Measurements from ENCODE around the gene CNTN6.

CNTN6 gene

GRCh38 chr3:1079662-1080061, 13.2 kb upstream of the CNTN6 start:
- no peak overlapping the region for H3K4me3 ChIP-seq (ENCODE audit: low read depth, low read length)
- TF ChIP-seq CTCF (IDR thresholded peaks at IDR 0.05; ENCODE audit: low read depth, low read length, missing control alignments), result no peak
- DNase-seq (ENCODE audit: low read depth), result no peak

GRCh38 chr3:1082108-1082507, 10.7 kb upstream of the CNTN6 start:
- peak; percentile 73 for TF ChIP-seq CTCF (IDR thresholded peaks at IDR 0.05; ENCODE audit: low read depth, low read length, missing control alignments)
- no peak overlapping the region for H3K4me3 ChIP-seq (ENCODE audit: low read depth, low read length)

GRCh38 chr3:1087066-1087560, 5.7 kb upstream of the CNTN6 start:
- DNase-seq (ENCODE audit: low read depth), result no peak

More at GRCh38 chr3:1082108-1082507, 10.7 kb upstream of the CNTN6 start:
- DNase-seq (ENCODE audit: low read depth), result peak; percentile 7

GRCh38 chr3:1088503-1088902, 4.3 kb upstream of the CNTN6 start:
- DNase-seq (ENCODE audit: low read depth), result no peak
- no peak overlapping the region for H3K4me3 ChIP-seq (ENCODE audit: low read depth, low read length)
- TF ChIP-seq CTCF (IDR thresholded peaks at IDR 0.05; ENCODE audit: low read depth, low read length, missing control alignments), result no peak

More at GRCh38 chr3:1087066-1087560, 5.7 kb upstream of the CNTN6 start:
- TF ChIP-seq CTCF (IDR thresholded peaks at IDR 0.05; ENCODE audit: low read depth, low read length, missing control alignments), result no peak
- H3K4me3 ChIP-seq (ENCODE audit: low read depth, low read length), result no peak overlapping the region

- H3K4me3 ChIP-seq (ENCODE audit: low read depth, low read length), result no peak overlapping the region
- TF ChIP-seq CTCF (IDR thresholded peaks at IDR 0.05; ENCODE audit: low read depth, low read length, missing control alignments), result no peak
- no peak for DNase-seq (ENCODE audit: low read depth)
Observed at GRCh38 chr3:1091286-1091685, 1.5 kb upstream of the CNTN6 start.

- DNase-seq (ENCODE audit: low read depth), result no peak
- no peak for TF ChIP-seq CTCF (IDR thresholded peaks at IDR 0.05; ENCODE audit: low read depth, low read length, missing control alignments)
Observed at GRCh38 chr3:1092061-1092460, 763 bp upstream of the CNTN6 start.

GRCh38 chr3:1093217-1093616, 393 bp downstream of the CNTN6 start:
- DNase-seq (ENCODE audit: low read depth), result no peak
- no peak for TF ChIP-seq CTCF (IDR thresholded peaks at IDR 0.05; ENCODE audit: low read depth, low read length, missing control alignments)

More at GRCh38 chr3:1092061-1092460, 763 bp upstream of the CNTN6 start:
- no peak overlapping the region for H3K4me3 ChIP-seq (ENCODE audit: low read depth, low read length)

More at GRCh38 chr3:1093217-1093616, 393 bp downstream of the CNTN6 start:
- H3K4me3 ChIP-seq (ENCODE audit: low read depth, low read length), result no peak overlapping the region
